ENCODE measurements around the gene SMIM14.
"Not testable (repeated sequence)": the region's sequence is repeated elsewhere in the genome, so short reads cannot be mapped to it uniquely, and the experiment has no call there.

SMIM14 gene

DNA sequence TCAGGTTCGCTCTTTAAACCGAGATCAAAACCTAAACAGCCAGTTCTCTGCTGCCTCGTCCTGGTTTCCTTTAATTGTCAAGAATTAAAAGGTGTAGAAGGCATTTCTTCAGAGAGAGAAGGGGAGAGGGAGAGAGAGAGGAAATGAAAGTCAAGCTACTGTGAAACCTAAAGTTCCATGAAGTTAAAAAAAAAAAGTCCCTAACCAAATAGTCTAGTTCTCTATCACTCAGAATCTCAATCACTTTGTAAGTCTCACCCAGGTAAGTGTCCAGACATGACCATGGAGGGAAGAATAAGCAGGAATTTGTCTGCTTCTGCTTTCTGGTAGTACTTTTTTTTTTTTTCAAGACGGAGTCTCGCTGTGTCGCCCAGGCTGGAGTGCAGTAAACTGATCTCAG is 18.8 kb upstream of the SMIM14 start:
- in situ Hi-C loops (cut with MboI; ENCODE audit: low sequenced_read_pairs, unreplicated experiment): no loop called here
- TF ChIP-seq, protein P1, sequence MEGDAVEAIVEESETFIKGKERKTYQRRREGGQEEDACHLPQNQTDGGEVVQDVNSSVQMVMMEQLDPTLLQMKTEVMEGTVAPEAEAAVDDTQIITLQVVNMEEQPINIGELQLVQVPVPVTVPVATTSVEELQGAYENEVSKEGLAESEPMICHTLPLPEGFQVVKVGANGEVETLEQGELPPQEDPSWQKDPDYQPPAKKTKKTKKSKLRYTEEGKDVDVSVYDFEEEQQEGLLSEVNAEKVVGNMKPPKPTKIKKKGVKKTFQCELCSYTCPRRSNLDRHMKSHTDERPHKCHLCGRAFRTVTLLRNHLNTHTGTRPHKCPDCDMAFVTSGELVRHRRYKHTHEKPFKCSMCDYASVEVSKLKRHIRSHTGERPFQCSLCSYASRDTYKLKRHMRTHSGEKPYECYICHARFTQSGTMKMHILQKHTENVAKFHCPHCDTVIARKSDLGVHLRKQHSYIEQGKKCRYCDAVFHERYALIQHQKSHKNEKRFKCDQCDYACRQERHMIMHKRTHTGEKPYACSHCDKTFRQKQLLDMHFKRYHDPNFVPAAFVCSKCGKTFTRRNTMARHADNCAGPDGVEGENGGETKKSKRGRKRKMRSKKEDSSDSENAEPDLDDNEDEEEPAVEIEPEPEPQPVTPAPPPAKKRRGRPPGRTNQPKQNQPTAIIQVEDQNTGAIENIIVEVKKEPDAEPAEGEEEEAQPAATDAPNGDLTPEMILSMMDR (IDR thresholded peaks at IDR 0.05; ENCODE audit: borderline replicate concordance, control extremely low read depth, extremely low read depth, insufficient read depth, missing control alignments): no peak
- peak; percentile 72 for DNase-seq (ENCODE audit: low spot score)

DNA sequence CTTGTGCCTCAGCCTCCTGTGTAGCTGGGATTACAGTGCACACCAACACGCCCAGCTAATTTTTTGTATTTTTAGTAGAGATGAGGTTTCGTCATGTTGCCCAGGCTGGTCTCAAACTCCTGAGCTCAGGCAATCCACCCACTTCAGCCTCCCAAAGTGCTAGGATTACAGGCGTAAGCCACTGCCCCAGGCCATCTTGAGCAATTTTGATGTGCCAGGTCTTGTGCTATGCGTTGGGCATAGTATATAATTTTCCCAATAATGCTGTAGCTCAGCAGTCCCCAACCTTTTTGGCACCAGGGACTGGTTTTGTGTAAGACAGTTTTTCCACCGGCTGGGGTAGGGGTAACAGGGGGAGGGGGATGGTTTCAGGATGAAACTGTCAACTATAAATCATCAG is 18.0 kb upstream of the SMIM14 start:
- DNase-seq (ENCODE audit: low spot score); in situ Hi-C loops (cut with MboI; ENCODE audit: low sequenced_read_pairs, unreplicated experiment): not testable (repeated sequence)

DNA sequence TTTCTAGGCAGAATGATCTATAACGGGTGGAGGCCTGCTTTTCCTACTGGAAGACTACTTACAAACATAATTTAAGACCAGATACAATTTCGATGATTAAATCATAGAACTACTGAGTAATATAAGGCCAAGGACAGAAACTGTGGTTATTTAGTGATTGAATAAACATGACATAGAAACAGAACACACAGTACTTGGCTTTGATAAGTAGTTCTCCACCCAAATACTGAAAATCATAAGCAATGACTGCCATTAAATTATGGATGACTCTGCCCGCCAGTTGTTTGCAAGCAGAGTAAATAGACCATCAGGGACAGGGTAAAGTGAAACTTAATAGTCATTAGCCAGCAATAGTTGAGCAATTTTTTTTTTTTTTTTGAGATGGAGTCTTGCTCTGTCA is 17.2 kb upstream of the SMIM14 start:
- no peak for DNase-seq (ENCODE audit: low spot score)
- in situ Hi-C loops (cut with MboI; ENCODE audit: low sequenced_read_pairs, unreplicated experiment): no loop called here
- TF ChIP-seq, protein P1 (IDR thresholded peaks at IDR 0.05; ENCODE audit: borderline replicate concordance, control extremely low read depth, extremely low read depth, insufficient read depth, missing control alignments): no peak

DNA sequence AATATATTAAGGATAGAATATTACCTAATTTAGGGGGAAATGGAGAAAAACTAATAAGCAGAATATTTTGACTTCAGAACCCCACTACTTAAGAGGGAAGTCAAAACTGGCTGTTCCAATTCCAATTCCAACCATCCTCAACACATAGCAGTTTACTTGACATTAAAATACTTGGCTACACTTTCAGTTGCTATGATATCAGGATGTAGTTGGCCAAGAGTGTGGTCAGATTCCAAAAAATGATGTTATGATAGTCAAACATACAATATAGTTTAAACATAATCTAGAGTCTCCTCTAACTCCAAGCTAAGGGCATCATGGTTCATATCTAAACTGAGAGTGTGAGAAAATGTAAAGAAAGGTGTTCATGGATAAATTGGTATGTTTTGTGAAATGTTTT is 16.5 kb upstream of the SMIM14 start:
- TF ChIP-seq, protein P1 (IDR thresholded peaks at IDR 0.05; ENCODE audit: borderline replicate concordance, control extremely low read depth, extremely low read depth, insufficient read depth, missing control alignments): no peak
- in situ Hi-C loops (cut with MboI; ENCODE audit: low sequenced_read_pairs, unreplicated experiment): no loop called here
- no peak for DNase-seq (ENCODE audit: low spot score)

DNA sequence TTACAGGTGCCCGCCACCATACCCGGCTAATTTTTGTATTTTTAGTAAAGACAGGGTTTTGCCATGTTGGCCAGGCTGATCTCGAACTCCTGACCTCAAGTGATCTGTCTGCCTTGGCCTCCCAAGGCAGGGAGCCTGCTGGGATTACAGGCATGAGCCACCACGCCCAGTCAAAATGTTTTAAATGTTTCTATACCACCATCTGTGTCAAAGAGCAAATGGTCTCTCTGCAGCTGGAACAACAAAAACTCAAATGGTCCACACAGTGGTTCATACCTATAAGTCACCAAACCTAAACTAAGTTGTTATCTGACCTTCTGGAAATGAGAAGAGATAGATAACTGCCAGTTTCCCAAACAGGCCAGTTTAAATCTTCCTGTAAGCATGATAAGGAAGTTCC is 12.9 kb upstream of the SMIM14 start:
- in situ Hi-C loops (cut with MboI; ENCODE audit: low sequenced_read_pairs, unreplicated experiment): not testable (repeated sequence)

DNA sequence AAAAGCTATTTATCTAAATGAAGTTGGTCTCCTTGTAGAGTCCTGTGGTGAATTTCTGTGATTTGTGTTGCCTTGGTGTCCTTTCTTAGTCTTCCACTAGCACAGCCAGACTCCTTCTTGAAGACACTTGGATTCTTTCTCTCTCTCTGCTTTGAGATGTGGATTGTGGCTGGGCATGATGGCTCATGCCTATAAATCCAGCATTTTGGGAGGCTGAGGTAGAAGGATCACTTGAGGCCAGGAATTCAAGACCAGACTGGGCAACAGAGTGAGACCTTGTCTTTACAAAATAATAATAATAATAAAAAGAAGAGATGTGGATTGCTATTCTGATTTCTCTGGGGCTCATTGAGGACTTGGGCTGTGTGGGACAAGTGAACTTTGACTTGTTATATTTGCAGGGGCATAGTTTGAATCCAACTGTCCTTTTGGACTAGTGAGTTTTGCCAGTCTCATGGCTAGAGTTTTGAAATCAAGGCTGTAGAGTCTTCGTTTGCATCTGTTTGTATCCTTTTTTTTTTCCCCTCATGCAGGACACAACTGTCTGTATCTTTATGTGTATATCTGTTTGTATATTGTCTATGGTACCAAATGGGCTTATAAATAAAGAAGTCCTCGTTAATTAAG is 11.1 kb upstream of the SMIM14 start:
- TF ChIP-seq, protein P1 (IDR thresholded peaks at IDR 0.05; ENCODE audit: borderline replicate concordance, control extremely low read depth, extremely low read depth, insufficient read depth, missing control alignments): no peak
- in situ Hi-C loops (cut with MboI; ENCODE audit: low sequenced_read_pairs, unreplicated experiment): no loop called here
- DNase-seq (ENCODE audit: low spot score): no peak

More for the DNA sequence above, 12.9 kb upstream of the SMIM14 start:
- DNase-seq (ENCODE audit: low spot score): not testable (repeated sequence)

DNA sequence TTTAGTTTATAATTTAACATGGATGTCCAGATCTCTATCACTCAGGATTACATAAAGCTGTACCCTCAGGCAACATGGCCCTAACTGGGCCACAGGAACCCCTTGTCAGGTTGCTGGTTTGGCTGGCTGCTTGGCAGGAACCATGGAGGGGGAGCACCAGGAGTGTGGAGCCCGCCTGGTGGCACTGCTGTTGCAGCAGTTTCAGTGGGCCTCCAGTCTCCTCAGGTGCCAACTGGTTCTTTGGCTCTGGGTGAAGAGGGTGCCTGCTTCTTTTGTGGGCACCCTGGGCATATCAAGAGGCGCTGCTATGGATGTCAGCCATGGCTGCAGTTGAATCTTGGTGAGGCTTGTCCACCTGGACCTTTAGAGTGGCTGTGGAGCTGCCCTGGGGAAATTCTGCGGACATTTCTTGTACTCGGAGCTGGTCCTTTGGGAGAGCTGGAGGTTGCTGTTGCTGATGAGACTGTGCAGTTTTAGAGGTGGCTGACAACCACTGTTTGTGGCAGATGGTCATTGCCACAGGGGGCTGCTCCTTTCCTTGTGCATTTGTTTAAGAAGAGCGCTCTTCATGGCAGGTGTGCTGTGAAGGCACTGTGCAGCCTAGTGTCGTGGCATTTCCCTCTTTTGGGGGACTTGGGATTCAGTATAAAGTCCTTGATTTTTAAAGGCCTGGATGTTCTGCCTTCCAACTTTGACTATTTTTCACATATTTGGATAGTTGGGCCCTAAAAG is 10.3 kb upstream of the SMIM14 start:
- in situ Hi-C loops (cut with MboI; ENCODE audit: low sequenced_read_pairs, unreplicated experiment): no loop called here
- no peak for DNase-seq (ENCODE audit: low spot score)
- TF ChIP-seq, protein P1 (IDR thresholded peaks at IDR 0.05; ENCODE audit: borderline replicate concordance, control extremely low read depth, extremely low read depth, insufficient read depth, missing control alignments): no peak
